ENCODE results near the gene APOOL.

APOOL gene

DNA sequence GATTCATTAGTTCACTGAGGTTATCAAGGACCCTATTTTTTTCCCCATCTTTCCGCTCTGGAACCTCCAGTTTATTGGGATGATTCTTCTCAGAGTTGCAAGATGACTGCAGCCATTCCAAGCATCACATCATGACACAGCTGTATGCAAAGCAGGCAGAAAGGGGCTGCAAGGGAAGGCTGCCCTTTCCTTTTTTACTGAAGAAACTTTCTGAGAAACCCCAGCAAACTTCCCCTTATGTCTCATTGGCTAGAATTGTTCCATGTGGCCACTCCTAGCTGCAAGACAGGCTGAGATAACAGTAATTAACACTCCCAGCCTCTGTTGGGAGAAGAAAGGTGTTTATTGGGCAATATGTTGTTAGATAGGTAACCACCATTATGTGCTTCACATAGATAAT is 137.3 kb downstream of the APOOL start:
- Histone ChIP-seq H3K4me2 (ENCODE audit: low read depth, low read length, poor library complexity, severe bottlenecking) (no peak overlapping the region), H3K4me3 (ENCODE audit: insufficient read depth, low read length, poor library complexity, severe bottlenecking) (no peak overlapping the region), H2AFZ (ENCODE audit: low read depth, low read length, severe bottlenecking) (no peak overlapping the region)

More for the DNA sequence above, 137.3 kb downstream of the APOOL start:
- Histone ChIP-seq H3K9me3 (ENCODE audit: insufficient read depth, low read length) (no peaks in the 10 kb centered on the region), H3K27ac (ENCODE audit: low read depth, low read length) (no peak overlapping the region), H3K9me2 (replicated peaks; ENCODE audit: insufficient read depth, low read length) (no peaks in the 10 kb centered on the region), H3F3A (ENCODE audit: insufficient read depth) (no peaks in the 10 kb centered on the region), H3K79me2 (ENCODE audit: insufficient read depth, low read length) (no peaks in the 10 kb centered on the region), H3K36me3 (ENCODE audit: low read length) (no peaks in the 10 kb centered on the region), H3K9ac (ENCODE audit: low read length) (no peak overlapping the region), H3K27me3 (ENCODE audit: low read length) (no peaks in the 10 kb centered on the region), H4K20me1 (ENCODE audit: low read depth, low read length) (no peaks in the 10 kb centered on the region)
- TF ChIP-seq, protein P1, sequence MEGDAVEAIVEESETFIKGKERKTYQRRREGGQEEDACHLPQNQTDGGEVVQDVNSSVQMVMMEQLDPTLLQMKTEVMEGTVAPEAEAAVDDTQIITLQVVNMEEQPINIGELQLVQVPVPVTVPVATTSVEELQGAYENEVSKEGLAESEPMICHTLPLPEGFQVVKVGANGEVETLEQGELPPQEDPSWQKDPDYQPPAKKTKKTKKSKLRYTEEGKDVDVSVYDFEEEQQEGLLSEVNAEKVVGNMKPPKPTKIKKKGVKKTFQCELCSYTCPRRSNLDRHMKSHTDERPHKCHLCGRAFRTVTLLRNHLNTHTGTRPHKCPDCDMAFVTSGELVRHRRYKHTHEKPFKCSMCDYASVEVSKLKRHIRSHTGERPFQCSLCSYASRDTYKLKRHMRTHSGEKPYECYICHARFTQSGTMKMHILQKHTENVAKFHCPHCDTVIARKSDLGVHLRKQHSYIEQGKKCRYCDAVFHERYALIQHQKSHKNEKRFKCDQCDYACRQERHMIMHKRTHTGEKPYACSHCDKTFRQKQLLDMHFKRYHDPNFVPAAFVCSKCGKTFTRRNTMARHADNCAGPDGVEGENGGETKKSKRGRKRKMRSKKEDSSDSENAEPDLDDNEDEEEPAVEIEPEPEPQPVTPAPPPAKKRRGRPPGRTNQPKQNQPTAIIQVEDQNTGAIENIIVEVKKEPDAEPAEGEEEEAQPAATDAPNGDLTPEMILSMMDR (IDR thresholded peaks at IDR 0.05; ENCODE audit: insufficient read depth, low read length, poor library complexity, severe bottlenecking): no peak
- no peak for TF ChIP-seq EZH2phosphoT487 (conservative IDR thresholded peaks at IDR 0.05; ENCODE audit: low read length)

All from SU-DHL-6 (cell line).